ENCODE data around the gene MT1X. TPM values are rescaled to one million over a fixed set of nuclear protein-coding genes. Genes with fewer than 3 reads are reported as not detected.
A peak's percentile ranks its signal among the peaks of the same experiment; 100 is the strongest.
"Not testable (repeated sequence)": the region's sequence is repeated elsewhere in the genome, so short reads cannot be mapped to it uniquely, and the experiment has no call there.

MT1X gene
- total RNA-seq, 2 donors from 2014 or later, result 1.5 to 8.8 TPM

GRCh38 chr16:56658327-56658875 lies 23.9 kb upstream of the MT1X start:
- Mint-ChIP-seq H3K4me1 (peaks cover 6% of the 10 kb centered on the region), H3K27me3 (ENCODE audit: insufficient read depth) (peaks cover 80% of the 10 kb centered on the region), H3K9me3 (no peaks in the 10 kb centered on the region), H3K4me3 (peak overlapping the region; percentile 61), H3K36me3 (ENCODE audit: low read depth) (no peaks in the 10 kb centered on the region), H3K27ac (no peak overlapping the region)
- Histone ChIP-seq H3K27me3 (ENCODE audit: control insufficient read depth, insufficient read depth, low read length, poor library complexity, severe bottlenecking) (peaks cover 88% of the 10 kb centered on the region), H3K9ac (ENCODE audit: extremely low read depth, low read length, poor library complexity, severe bottlenecking) (no peak overlapping the region), H3K4me1 (ENCODE audit: control insufficient read depth, insufficient read depth, low read length) (no peaks in the 10 kb centered on the region), H3K36me3 (ENCODE audit: control insufficient read depth, insufficient read depth, low read length) (no peaks in the 10 kb centered on the region), H3K27ac (ENCODE audit: low read depth, low read length) (no peak overlapping the region), H3K9me3 (ENCODE audit: control insufficient read depth, low read length) (no peaks in the 10 kb centered on the region), H3K4me3 (ENCODE audit: low read length) (peak overlapping the region; percentile 76)
- WGBS, 2 experiments (ENCODE audit: insufficient coverage in 1 of 2, insufficient read length in 1 of 2), result 35 to 48% methylated on average over 10 of the region's 10 CpGs
- TF ChIP-seq CTCF (conservative IDR thresholded peaks at IDR 0.05), result no peak
- DNase-seq, result peak; percentile 55

- Histone ChIP-seq H3K27me3 (ENCODE audit: control insufficient read depth, insufficient read depth, low read length, poor library complexity, severe bottlenecking) (peaks cover 100% of the 10 kb centered on the region), H3K9ac (ENCODE audit: extremely low read depth, low read length, poor library complexity, severe bottlenecking) (no peak overlapping the region), H3K9me3 (ENCODE audit: control insufficient read depth, low read length) (no peaks in the 10 kb centered on the region), H3K4me1 (ENCODE audit: control insufficient read depth, insufficient read depth, low read length) (no peaks in the 10 kb centered on the region), H3K27ac (ENCODE audit: low read depth, low read length) (no peak overlapping the region), H3K36me3 (ENCODE audit: control insufficient read depth, insufficient read depth, low read length) (no peaks in the 10 kb centered on the region), H3K4me3 (ENCODE audit: low read length) (no peak overlapping the region)
- no peak for TF ChIP-seq CTCF (conservative IDR thresholded peaks at IDR 0.05)
- 19 to 21% methylated on average over 30 to 48 of the region's 48 CpGs for WGBS, 2 experiments (ENCODE audit: insufficient coverage in 1 of 2, insufficient read length in 1 of 2)
- H3K9me3 Mint-ChIP-seq, result no peaks in the 10 kb centered on the region
- H3K27ac Mint-ChIP-seq, result no peak overlapping the region
- H3K4me3 Mint-ChIP-seq, result peak overlapping the region; percentile 46
- H3K36me3 Mint-ChIP-seq (ENCODE audit: low read depth), result no peaks in the 10 kb centered on the region
- H3K4me1 Mint-ChIP-seq, result peaks cover 6% of the 10 kb centered on the region
- DNase-seq, result peak; percentile 52
- peaks cover 98% of the 10 kb centered on the region for H3K27me3 Mint-ChIP-seq (ENCODE audit: insufficient read depth)
These were observed 19.6 kb upstream of the MT1X start for GRCh38 chr16:56662357-56663354.

- Histone ChIP-seq H3K36me3 (ENCODE audit: control insufficient read depth, insufficient read depth, low read length) (no peaks in the 10 kb centered on the region), H3K27ac (ENCODE audit: low read depth, low read length) (no peak overlapping the region), H3K9ac (ENCODE audit: extremely low read depth, low read length, poor library complexity, severe bottlenecking) (no peak overlapping the region), H3K9me3 (ENCODE audit: control insufficient read depth, low read length) (no peaks in the 10 kb centered on the region), H3K4me3 (ENCODE audit: low read length) (no peak overlapping the region), H3K27me3 (ENCODE audit: control insufficient read depth, insufficient read depth, low read length, poor library complexity, severe bottlenecking) (peaks cover 100% of the 10 kb centered on the region), H3K4me1 (ENCODE audit: control insufficient read depth, insufficient read depth, low read length) (no peaks in the 10 kb centered on the region)
- Mint-ChIP-seq H3K9me3 (no peaks in the 10 kb centered on the region), H3K36me3 (ENCODE audit: low read depth) (no peaks in the 10 kb centered on the region), H3K4me3 (no peak overlapping the region), H3K27me3 (ENCODE audit: insufficient read depth) (peaks cover 98% of the 10 kb centered on the region), H3K27ac (no peak overlapping the region), H3K4me1 (peaks cover 2% of the 10 kb centered on the region)
- WGBS, 2 experiments (ENCODE audit: insufficient coverage in 1 of 2, insufficient read length in 1 of 2), result 60% methylated on average over 1 of the region's 1 CpG; no CpG with 5 or more reads in 1 of the 2 experiments
- no peak for TF ChIP-seq CTCF (conservative IDR thresholded peaks at IDR 0.05)
- DNase-seq, result no peak
These were observed 17.8 kb upstream of the MT1X start for GRCh38 chr16:56664506-56664905.

- not testable (repeated sequence) for H3K9me3 ChIP-seq (ENCODE audit: control insufficient read depth, low read length); H3K4me3 ChIP-seq (ENCODE audit: low read length); H3K27ac Mint-ChIP-seq; DNase-seq; H3K9ac ChIP-seq (ENCODE audit: extremely low read depth, low read length, poor library complexity, severe bottlenecking); H3K4me3 Mint-ChIP-seq; H3K4me1 ChIP-seq (ENCODE audit: control insufficient read depth, insufficient read depth, low read length); H3K36me3 Mint-ChIP-seq (ENCODE audit: low read depth); H3K4me1 Mint-ChIP-seq; H3K27ac ChIP-seq (ENCODE audit: low read depth, low read length); H3K36me3 ChIP-seq (ENCODE audit: control insufficient read depth, insufficient read depth, low read length); H3K9me3 Mint-ChIP-seq
- 68 to 75% methylated on average over 7 to 8 of the region's 8 CpGs for WGBS, 2 experiments (ENCODE audit: insufficient coverage in 1 of 2, insufficient read length in 1 of 2)
- H3K27me3 ChIP-seq (ENCODE audit: control insufficient read depth, insufficient read depth, low read length, poor library complexity, severe bottlenecking), result peaks cover 100% of the 10 kb centered on the region
- H3K27me3 Mint-ChIP-seq (ENCODE audit: insufficient read depth), result peaks cover 98% of the 10 kb centered on the region
These were observed 16.7 kb upstream of the MT1X start for GRCh38 chr16:56665286-56666261.

All from endodermal cell (in vitro differentiated cells).